Endothelial cell (in vitro differentiated cells): ENCODE measurements around the gene NFIB. TPM values are rescaled to one million over a fixed set of nuclear protein-coding genes. Genes with fewer than 3 reads are reported as not detected.

Source experiments
- DNase-seq: peaks from one replicate; pipeline ENCODE4 v3.0.0; 2021; ENCODE audit warnings: low spot score
- H3K27ac Mint-ChIP-seq: one replicate; pipeline ENCODE4 v1.8.0; 2021; ENCODE audit warnings: mixed read lengths, inconsistent platforms; ENCODE audit not compliant: unreplicated experiment
- H3K27me3 Mint-ChIP-seq: one replicate; pipeline ENCODE4 v1.8.0; 2021; ENCODE audit warnings: mild to moderate bottlenecking, moderate library complexity, mixed read lengths, inconsistent platforms; ENCODE audit not compliant: unreplicated experiment
- H3K36me3 Mint-ChIP-seq: one replicate; pipeline ENCODE4 v1.8.0; 2021; ENCODE audit warnings: mild to moderate bottlenecking, low read depth, mixed read lengths, inconsistent platforms; ENCODE audit not compliant: unreplicated experiment
- H3K4me1 Mint-ChIP-seq: one replicate; pipeline ENCODE4 v1.8.0; 2021; ENCODE audit warnings: mild to moderate bottlenecking, mixed read lengths, inconsistent platforms; ENCODE audit not compliant: unreplicated experiment
- H3K4me3 Mint-ChIP-seq: one replicate; pipeline ENCODE4 v1.8.0; 2021; ENCODE audit warnings: mild to moderate bottlenecking, mixed read lengths, inconsistent platforms; ENCODE audit not compliant: unreplicated experiment
- H3K9me3 Mint-ChIP-seq: one replicate; pipeline ENCODE4 v1.8.0; 2021; ENCODE audit warnings: mixed read lengths, inconsistent platforms; ENCODE audit not compliant: unreplicated experiment
- total RNA-seq: library from RNA; stranded (reverse); fragmentation: NEBNext Ultra II Directional; extraction: Animal tissue kit (Norgen Biotek cat#: 25700); gene quantifications from one replicate; pipeline ENCODE4 v1.2.1, GENCODE V29; 2021; ENCODE audit not compliant: unreplicated experiment
- TF ChIP-seq, protein P1 (sequence below): fragments of 200-600 bp; sonication (generic); IDR thresholded peaks from one replicate; pipeline ENCODE4 v1.5.0; 2021; ENCODE audit warnings: antibody characterized with exemption; ENCODE audit not compliant: unreplicated experiment

The NFIB gene
- total RNA-seq, 1 donor from 2014 or later = 120 TPM

DNA sequence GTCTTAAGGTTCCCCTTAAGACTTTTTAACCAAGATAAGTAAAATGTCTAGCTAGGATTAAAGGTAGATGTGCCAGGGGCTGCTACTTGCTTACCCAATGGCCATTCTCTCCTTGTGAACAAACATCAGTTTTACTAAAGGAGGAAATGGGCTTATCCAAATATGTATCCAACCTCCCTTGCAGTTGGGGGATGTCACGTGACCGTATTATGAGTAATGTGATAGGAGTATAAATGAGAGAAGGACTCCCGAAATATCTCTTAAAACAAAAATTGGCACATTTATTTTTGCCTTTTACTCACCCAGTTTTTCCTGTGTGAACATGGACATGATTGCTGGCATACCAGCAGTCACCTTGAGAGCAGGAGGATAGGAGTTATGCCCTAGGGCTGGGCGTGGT lies 247.9 kb downstream of the NFIB start:
- H3K27me3 Mint-ChIP-seq = peaks cover 1% of the 10 kb centered on the region
- no peaks in the 10 kb centered on the region for H3K36me3 Mint-ChIP-seq
- no peaks in the 10 kb centered on the region for H3K4me1 Mint-ChIP-seq
- no peak for DNase-seq
- TF ChIP-seq, protein P1, sequence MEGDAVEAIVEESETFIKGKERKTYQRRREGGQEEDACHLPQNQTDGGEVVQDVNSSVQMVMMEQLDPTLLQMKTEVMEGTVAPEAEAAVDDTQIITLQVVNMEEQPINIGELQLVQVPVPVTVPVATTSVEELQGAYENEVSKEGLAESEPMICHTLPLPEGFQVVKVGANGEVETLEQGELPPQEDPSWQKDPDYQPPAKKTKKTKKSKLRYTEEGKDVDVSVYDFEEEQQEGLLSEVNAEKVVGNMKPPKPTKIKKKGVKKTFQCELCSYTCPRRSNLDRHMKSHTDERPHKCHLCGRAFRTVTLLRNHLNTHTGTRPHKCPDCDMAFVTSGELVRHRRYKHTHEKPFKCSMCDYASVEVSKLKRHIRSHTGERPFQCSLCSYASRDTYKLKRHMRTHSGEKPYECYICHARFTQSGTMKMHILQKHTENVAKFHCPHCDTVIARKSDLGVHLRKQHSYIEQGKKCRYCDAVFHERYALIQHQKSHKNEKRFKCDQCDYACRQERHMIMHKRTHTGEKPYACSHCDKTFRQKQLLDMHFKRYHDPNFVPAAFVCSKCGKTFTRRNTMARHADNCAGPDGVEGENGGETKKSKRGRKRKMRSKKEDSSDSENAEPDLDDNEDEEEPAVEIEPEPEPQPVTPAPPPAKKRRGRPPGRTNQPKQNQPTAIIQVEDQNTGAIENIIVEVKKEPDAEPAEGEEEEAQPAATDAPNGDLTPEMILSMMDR = no peak
- H3K4me3 Mint-ChIP-seq = no peak overlapping the region
- no peak overlapping the region for H3K27ac Mint-ChIP-seq
- no peaks in the 10 kb centered on the region for H3K9me3 Mint-ChIP-seq

DNA sequence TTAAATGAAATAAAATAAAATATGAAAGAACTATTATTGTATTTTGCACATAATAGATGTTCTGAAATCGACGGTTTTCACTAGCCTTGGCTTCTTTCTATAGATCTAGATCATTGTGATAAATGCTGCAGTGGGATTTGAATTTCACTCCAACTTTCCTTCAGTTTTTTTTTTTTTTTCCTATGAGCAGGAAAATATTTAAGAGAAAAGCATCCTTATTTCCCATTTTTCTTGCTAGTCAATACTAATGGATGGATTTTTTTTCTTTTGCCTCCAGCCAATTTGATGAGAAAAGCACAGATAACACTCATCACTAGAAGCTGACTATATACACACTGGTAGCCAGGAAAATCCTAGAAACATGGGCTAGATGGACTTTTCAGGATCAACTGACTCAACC lies 249.0 kb downstream of the NFIB start:
- no peaks in the 10 kb centered on the region for H3K4me1 Mint-ChIP-seq
- H3K36me3 Mint-ChIP-seq = no peaks in the 10 kb centered on the region
- H3K27me3 Mint-ChIP-seq = peaks cover 1% of the 10 kb centered on the region
- TF ChIP-seq, protein P1 = no peak
- no peaks in the 10 kb centered on the region for H3K9me3 Mint-ChIP-seq
- no peak overlapping the region for H3K27ac Mint-ChIP-seq
- DNase-seq = no peak
- H3K4me3 Mint-ChIP-seq = no peak overlapping the region

DNA sequence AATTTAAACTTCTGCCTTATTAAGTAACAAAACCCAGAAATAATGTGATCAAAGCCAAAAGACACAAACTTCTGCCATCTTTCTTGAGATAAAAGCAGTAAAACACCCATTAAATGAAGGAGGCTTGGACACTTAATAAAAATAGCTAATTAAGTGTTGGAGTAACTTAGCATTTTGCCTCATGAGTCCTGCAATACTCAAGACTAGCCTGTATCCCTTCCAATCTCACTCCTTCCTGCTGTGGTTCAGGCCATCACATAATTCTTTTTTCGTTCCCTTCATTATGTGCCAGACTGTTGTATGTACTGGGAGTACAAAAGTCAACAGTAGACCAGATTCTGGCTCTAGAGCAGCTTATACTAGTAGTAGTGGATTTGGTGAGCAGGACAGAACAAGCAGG lies 250.2 kb downstream of the NFIB start:
- H3K36me3 Mint-ChIP-seq = no peaks in the 10 kb centered on the region
- no peak overlapping the region for H3K4me3 Mint-ChIP-seq
- DNase-seq = no peak
- peaks cover 1% of the 10 kb centered on the region for H3K27me3 Mint-ChIP-seq
- no peaks in the 10 kb centered on the region for H3K9me3 Mint-ChIP-seq
- TF ChIP-seq, protein P1 = no peak
- H3K4me1 Mint-ChIP-seq = no peaks in the 10 kb centered on the region
- no peak overlapping the region for H3K27ac Mint-ChIP-seq

DNA sequence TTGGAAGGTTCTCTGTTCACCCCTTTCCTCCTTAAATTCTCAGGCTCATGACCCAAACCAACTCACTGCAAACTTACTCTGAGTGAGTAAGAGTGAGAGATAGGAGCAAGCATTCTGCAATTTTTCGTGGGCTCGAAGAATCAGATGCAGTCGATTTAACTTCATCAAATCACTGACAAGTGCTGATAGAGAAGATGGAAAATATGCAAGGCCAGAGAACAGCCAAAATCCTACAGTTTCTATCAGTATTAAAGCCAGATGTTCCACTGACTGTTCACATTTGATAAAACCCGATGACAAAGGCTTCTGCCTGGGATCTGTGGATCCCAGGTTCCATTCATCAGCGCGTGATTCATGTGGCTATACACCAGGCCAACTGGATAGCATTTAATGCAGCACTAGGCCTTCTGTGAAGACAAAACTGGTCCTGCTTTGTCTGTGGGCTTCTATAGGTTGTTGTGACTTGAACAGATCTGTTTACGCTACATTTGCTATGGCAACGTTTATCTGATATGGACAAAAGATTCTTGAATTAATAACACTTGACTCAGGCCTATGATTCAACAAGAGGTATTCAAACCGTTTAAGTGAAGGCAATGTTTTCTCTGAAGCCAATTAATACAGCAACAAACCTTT lies 251.2 kb downstream of the NFIB start:
- Mint-ChIP-seq H3K36me3 (no peaks in the 10 kb centered on the region), H3K4me1 (peaks cover 5% of the 10 kb centered on the region), H3K4me3 (no peak overlapping the region), H3K9me3 (no peaks in the 10 kb centered on the region), H3K27ac (peak overlapping the region; percentile 30), H3K27me3 (peaks cover 1% of the 10 kb centered on the region)
- TF ChIP-seq, protein P1 = no peak
- no peak for DNase-seq

DNA sequence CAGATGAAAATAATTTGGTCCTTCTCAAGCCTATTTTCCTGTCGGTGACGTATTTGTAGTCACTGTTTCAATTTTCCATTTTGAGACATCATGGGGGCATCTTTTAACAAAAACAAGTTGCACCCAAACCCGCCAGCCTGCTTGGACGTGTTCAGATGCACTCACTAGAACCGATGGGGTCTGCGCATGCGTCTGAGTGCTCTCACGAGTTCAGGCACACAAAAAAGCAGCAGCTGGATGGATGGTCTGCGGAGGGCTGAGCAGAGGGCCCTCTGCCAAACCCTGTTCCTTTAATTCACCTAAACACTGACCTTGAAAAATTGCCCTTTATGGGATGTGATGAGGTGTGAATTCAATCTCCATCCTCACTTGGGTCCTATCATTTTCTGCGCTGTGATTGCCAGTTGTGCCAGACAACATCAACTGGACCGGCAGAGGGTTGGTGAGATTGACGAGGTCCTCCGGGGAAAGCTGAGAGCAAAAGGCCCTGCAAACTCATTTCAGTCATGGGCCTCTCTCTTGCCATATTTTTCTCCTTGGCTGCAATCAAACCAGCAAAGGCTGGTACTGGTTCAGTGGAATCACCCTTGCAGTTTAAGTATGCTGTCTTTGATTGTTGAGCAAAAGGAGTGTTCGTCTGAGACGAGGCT lies 251.9 kb downstream of the NFIB start:
- no peak overlapping the region for H3K27ac Mint-ChIP-seq
- TF ChIP-seq, protein P1 = no peak
- no peaks in the 10 kb centered on the region for H3K9me3 Mint-ChIP-seq
- H3K36me3 Mint-ChIP-seq = no peaks in the 10 kb centered on the region
- peaks cover 1% of the 10 kb centered on the region for H3K27me3 Mint-ChIP-seq
- no peak overlapping the region for H3K4me3 Mint-ChIP-seq
- no peak for DNase-seq
- peaks cover 10% of the 10 kb centered on the region for H3K4me1 Mint-ChIP-seq
